Left ventricle myocardium inferior (tissue), 1 donor: ENCODE results near the gene GABARAPL1. TPM values are rescaled to one million over a fixed set of nuclear protein-coding genes. Genes with fewer than 3 reads are reported as not detected.

Experiments
- DNase-seq: peaks from one replicate; pipeline ENCODE4 v3.0.0-alpha.2; 2020
- H3K27ac ChIP-seq: fragments of 200-600 bp; replicated peaks from 2 replicates; pipeline ENCODE4 v1.8.0; 2021
- H3K27me3 ChIP-seq: fragments of 200-600 bp; 2 replicates; pipeline ENCODE4 v1.8.0; 2021; ENCODE audit warnings: low read depth
- H3K36me3 ChIP-seq: fragments of 200-600 bp; 2 replicates; pipeline ENCODE4 v1.8.0; 2021
- H3K4me1 ChIP-seq: fragments of 200-600 bp; 2 replicates; pipeline ENCODE4 v1.8.0; 2021
- H3K4me3 ChIP-seq: fragments of 200-600 bp; 2 replicates; pipeline ENCODE4 v1.8.0; 2021; ENCODE audit warnings: mild to moderate bottlenecking, moderate library complexity
- H3K9me3 ChIP-seq: fragments of 200-600 bp; replicated peaks from 2 replicates; pipeline ENCODE4 v1.8.0; 2021
- CTCF ChIP-seq: fragments of 200-600 bp; IDR thresholded peaks from 2 replicates; pipeline ENCODE4 v1.8.0; 2021; ENCODE audit warnings: antibody characterized with exemption, mild to moderate bottlenecking, borderline replicate concordance
- intact Hi-C: fragments of 100-400 bp; cut with micrococcal nuclease; formaldehyde crosslinking; loops from one replicate; pipeline ENCODE4 v1.11.0; 2022
- total RNA-seq: library from RNA; stranded (reverse); fragmentation: NEBNext Ultra II Directional; extraction: Animal tissue kit (Norgen Biotek cat#: 25700); gene quantifications from one replicate; pipeline ENCODE4 v1.2.1, GENCODE V29; 2021
- donor health status: DM: no; HTN: yes; CAD: no; lungs with severe emphysema.

GABARAPL1 gene
- total RNA-seq, 1 donor from 2014 or later, result 360 TPM

- DNase-seq, result no peak
- H3K4me3 ChIP-seq, result no peak overlapping the region
- no peaks in the 10 kb centered on the region for H3K27me3 ChIP-seq
- intact Hi-C loops, result loop anchor here (5.0 kb wide), 1 partner anchor 324 kb away; no protein-coding TSS in a partner anchor
- no peaks in the 10 kb centered on the region for H3K4me1 ChIP-seq
- H3K9me3 ChIP-seq, result peaks cover 7% of the 10 kb centered on the region
- H3K36me3 ChIP-seq, result peaks cover 16% of the 10 kb centered on the region
- H3K27ac ChIP-seq, result no peak overlapping the region
- TF ChIP-seq CTCF, result no peak
Observed at GRCh38 chr12:10238526-10238925, 25.8 kb downstream of the GABARAPL1 start.

- H3K9me3 ChIP-seq, result no peaks in the 10 kb centered on the region
- no peak overlapping the region for H3K4me3 ChIP-seq
- H3K27me3 ChIP-seq, result no peaks in the 10 kb centered on the region
- no peaks in the 10 kb centered on the region for H3K4me1 ChIP-seq
- H3K27ac ChIP-seq, result no peak overlapping the region
- no peak for TF ChIP-seq CTCF
- peaks cover 23% of the 10 kb centered on the region for H3K36me3 ChIP-seq
- DNase-seq, result no peak
- intact Hi-C loops, result no loop called here
Observed at GRCh38 chr12:10241290-10241689, 28.6 kb downstream of the GABARAPL1 start.

- H3K27me3 ChIP-seq, result no peaks in the 10 kb centered on the region
- H3K4me1 ChIP-seq, result no peaks in the 10 kb centered on the region
- TF ChIP-seq CTCF, result no peak
- no peak for DNase-seq
- peaks cover 23% of the 10 kb centered on the region for H3K36me3 ChIP-seq
- intact Hi-C loops, result no loop called here
- H3K9me3 ChIP-seq, result no peaks in the 10 kb centered on the region
- H3K27ac ChIP-seq, result no peak overlapping the region
- no peak overlapping the region for H3K4me3 ChIP-seq
Observed at GRCh38 chr12:10241727-10242126, 29.1 kb downstream of the GABARAPL1 start.

GRCh38 chr12:10242539-10242938 is 29.9 kb downstream of the GABARAPL1 start:
- no peak overlapping the region for H3K4me3 ChIP-seq
- intact Hi-C loops, result no loop called here

GRCh38 chr12:10243818-10244520 is 31.3 kb downstream of the GABARAPL1 start:
- Histone ChIP-seq H3K36me3 (peaks cover 26% of the 10 kb centered on the region), H3K4me1 (no peaks in the 10 kb centered on the region), H3K9me3 (no peaks in the 10 kb centered on the region), H3K27me3 (no peaks in the 10 kb centered on the region), H3K27ac (no peak overlapping the region), H3K4me3 (no peak overlapping the region)
- no peak for TF ChIP-seq CTCF
- intact Hi-C loops, result no loop called here
- DNase-seq, result no peak

More at GRCh38 chr12:10242539-10242938, 29.9 kb downstream of the GABARAPL1 start:
- H3K27me3 ChIP-seq, result no peaks in the 10 kb centered on the region
- H3K9me3 ChIP-seq, result no peaks in the 10 kb centered on the region
- H3K27ac ChIP-seq, result no peak overlapping the region
- no peak for TF ChIP-seq CTCF
- H3K4me1 ChIP-seq, result no peaks in the 10 kb centered on the region
- peaks cover 23% of the 10 kb centered on the region for H3K36me3 ChIP-seq
- DNase-seq, result no peak
